Activated CD4-positive, alpha-beta T cell treated with anti-CD3 and anti-CD28 coated beads, Interleukin-2, amount 50 U/mL, for 48 hours (primary cell): ENCODE results near the gene AGMO.

Source experiments
- DNase-seq, 2 experiments: peaks; one replicate each; pipeline ENCODE4 v3.0.0-alpha.2; 2020

Gene AGMO

DNA sequence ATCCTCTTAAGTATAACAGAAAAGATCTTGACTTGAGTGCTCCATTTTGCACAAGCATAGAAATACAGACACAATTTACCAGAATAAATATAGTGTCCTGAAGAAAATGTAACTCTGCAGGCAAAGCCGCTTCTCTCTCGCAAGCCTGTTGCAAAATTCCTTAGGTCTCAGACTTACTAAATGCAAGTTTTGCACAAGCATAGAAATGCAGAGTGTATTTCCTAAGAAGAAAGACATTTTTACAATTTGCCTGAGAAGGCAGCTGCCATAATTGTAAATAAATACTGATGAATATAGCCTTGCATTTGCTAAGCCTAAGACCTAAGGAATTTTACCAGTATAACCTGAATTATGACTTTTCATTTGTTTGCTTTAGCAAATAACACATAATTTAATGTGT is 67.1 kb downstream of the AGMO start:
- no peak for DNase-seq

DNA sequence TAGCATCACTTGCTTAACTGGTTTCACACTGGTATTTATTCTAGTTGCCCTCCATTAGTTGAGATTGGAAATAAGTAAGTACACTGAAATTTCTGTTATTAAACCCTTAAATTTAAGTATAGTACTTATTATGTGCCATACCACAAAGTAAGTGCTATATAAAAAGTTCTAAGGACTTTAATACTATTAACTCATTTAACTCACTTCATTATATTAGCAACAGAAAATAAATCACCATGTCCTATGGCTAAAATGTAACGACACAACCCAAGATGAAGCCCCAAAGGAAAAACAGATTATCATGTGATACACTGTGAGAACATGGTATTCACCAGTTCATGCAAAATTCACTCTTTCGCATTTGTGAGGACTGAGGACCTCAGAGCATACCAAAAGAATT is 70.5 kb downstream of the AGMO start:
- no peak for DNase-seq

- no peak for DNase-seq
These were observed 71.5 kb downstream of the AGMO start for GRCh38 chr7:15490291-15490690.

DNA sequence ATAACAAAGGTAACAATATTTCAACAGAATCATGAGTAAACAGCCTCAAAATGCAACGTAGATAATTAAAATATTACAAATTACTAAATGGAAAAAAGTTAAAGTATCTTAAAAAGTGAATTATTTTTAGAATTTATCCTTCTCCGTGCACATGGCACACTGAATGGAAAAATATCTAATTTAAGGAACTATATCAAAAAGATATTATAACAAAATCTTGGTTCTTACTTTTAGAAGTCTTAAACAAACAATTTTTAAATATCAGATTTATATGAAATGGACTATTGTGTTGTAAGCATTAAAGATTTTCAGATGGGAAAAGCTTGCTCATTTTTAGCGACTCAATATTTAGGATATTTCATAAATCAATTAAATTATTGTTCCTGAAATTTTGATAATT is 72.0 kb downstream of the AGMO start:
- DNase-seq, result no peak

DNA sequence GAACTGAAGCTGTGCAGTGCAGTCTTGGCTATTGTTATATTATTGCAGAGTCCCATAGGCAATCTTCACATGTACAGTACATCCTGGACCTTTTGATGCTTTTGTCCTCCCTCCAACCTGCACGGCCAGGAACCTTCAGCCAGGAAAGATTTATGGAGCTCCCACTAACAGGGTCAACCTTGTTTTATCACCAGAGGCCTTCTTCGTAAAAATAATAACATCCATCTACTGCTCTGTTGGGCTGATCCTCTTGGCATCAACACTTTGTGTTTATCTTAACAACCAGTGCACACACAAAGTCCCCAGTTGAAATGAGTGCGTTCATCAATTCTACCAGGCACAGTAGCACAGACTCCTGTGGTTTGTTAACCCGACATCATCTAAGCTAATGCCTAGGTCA is 72.4 kb downstream of the AGMO start:
- DNase-seq, result no peak

DNA sequence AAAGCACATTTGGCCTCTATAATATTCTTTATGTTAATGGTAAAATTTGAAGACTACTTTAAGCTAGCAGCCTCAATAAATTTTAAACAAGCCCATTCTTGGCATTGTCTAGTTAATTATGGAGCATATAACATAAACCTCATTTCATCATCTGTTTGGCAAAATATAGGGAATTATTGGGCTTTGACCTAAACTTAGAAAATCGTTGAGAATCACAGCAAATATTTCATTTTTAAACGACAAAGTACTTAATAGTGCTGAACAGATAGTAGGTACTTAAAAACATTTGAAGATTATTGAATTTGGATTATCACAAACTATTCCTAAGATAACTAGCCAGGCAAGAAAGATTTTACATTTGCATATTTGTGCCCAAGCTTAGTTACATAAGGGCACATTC is 73.4 kb downstream of the AGMO start:
- no peak for DNase-seq

DNA sequence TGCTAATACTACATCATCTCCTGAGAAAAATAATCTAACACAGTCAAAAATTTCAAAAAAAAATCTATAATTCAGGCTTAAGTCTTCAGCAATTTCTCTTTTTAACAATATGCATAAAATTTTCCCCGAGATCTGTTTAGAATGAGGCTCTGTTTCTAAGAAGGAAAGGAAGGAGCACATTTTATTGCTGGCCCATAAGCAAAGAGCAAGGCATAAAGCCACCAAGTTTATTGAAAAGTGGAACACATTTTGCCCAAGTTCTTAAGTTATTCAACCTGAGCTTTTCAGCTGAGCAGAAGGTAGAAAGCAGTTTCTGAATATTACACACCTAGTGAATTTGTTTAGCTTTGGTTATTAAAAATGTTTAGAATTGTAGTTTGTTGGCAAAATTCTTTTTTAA is 73.9 kb downstream of the AGMO start:
- DNase-seq, result no peak

- no peak for DNase-seq
These were observed 75.8 kb downstream of the AGMO start for GRCh38 chr7:15485998-15486397.

- DNase-seq, result no peak
These were observed 76.4 kb downstream of the AGMO start for GRCh38 chr7:15485431-15485830.

DNA sequence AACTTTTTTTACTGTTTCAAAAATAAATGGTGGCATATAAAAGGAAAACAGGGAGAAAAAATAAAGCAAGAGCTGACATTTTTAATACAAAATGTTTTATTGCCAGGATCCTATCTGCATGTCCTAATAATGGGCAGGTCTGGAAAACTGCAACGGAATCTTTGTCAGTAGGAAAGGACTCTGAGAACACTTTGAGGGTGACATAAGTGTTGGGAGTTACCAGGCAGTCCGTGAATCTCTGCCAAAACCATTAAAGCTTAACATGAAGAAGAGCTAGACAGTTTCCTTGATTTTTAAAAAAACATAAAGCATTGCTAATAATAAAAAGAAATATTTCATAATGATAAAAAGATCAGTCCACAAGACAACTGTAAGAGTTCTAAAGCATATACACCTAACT is 80.7 kb downstream of the AGMO start:
- DNase-seq, result no peak

GRCh38 chr7:15478401-15478800 is 83.4 kb downstream of the AGMO start:
- DNase-seq, result no peak

- no peak for DNase-seq
These were observed 85.3 kb downstream of the AGMO start for GRCh38 chr7:15476531-15476918.

GRCh38 chr7:15475808-15476530 is 85.8 kb downstream of the AGMO start:
- no peak for DNase-seq

DNA sequence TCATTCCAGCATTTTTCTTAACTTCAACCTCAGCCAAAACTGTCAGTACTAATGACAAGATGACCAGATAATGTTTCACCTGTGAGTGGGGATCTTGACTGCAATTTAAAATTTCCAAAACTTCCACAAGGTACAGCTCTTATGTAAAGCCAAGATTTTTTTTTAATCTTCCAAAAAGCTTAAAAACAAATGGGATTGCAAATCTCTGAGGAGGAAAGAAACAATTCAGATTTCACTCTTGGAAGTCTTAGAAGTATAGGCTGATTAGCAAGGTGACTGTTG is 90.2 kb downstream of the AGMO start:
- no peak for DNase-seq

DNA sequence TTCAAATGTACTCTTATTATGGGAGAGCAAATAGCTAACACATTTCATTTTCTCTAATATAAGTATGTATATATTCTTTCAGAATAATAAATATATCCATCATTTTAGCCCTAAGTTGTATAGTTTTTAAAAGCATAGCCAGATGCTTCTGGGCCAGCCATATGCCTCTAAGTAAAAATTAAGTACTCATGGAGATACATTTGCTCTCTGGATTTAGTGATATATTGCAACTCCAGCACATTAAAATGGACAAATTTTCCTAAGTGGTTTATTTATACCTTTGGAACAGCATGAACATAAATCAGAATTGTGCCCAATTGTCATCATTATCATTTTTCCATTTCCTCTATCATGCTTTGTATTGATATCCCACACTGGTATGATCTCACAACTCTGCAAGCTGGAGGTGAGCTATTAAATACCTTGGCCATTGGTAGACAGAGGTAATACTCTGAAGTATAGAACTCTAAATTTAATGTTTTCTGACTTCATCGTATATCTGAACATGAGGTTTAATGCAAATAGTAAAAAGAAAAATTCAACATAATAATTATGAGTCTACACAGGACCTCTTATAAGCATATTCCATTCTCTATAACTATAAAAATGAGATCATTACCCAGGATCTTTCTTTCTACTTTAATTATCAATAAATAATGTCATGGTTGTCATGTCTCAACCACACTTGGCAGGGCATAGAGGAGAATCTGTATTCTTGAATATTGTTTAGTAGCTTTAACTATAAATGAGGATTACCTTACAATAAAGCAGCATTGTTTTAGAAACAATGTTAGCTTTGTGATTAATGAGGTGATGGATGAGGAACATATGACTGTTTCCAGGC is 90.8 kb downstream of the AGMO start:
- DNase-seq, result no peak

DNA sequence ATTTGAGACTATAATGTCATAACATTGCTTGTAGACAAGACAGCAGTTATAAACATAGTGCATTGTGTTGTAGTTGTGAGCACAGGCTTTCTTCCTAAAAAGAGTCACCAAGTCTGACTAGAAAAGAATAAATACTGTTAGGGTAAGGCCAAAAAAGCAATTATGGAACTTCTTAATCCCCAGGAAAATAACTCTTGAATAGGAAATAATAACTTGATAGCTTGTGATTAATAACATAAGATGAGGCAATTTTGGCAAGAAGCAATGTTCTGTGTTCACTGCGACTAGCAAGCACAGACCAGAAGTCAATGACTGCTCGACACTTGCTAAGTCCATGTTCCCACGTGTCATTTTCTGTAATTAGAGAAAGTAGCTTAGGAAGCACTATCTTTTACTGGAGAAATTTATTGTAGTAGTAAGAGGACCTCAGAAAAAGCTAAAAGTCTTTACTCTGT is 97.1 kb downstream of the AGMO start:
- DNase-seq, result no peak

- no peak for DNase-seq
These were observed 97.8 kb downstream of the AGMO start for GRCh38 chr7:15463801-15464666.

GRCh38 chr7:15462721-15463389 is 99.0 kb downstream of the AGMO start:
- no peak for DNase-seq

GRCh38 chr7:15461576-15461975 is 100.2 kb downstream of the AGMO start:
- DNase-seq, result no peak

GRCh38 chr7:15459018-15459615 is 102.7 kb downstream of the AGMO start:
- DNase-seq, result no peak

DNA sequence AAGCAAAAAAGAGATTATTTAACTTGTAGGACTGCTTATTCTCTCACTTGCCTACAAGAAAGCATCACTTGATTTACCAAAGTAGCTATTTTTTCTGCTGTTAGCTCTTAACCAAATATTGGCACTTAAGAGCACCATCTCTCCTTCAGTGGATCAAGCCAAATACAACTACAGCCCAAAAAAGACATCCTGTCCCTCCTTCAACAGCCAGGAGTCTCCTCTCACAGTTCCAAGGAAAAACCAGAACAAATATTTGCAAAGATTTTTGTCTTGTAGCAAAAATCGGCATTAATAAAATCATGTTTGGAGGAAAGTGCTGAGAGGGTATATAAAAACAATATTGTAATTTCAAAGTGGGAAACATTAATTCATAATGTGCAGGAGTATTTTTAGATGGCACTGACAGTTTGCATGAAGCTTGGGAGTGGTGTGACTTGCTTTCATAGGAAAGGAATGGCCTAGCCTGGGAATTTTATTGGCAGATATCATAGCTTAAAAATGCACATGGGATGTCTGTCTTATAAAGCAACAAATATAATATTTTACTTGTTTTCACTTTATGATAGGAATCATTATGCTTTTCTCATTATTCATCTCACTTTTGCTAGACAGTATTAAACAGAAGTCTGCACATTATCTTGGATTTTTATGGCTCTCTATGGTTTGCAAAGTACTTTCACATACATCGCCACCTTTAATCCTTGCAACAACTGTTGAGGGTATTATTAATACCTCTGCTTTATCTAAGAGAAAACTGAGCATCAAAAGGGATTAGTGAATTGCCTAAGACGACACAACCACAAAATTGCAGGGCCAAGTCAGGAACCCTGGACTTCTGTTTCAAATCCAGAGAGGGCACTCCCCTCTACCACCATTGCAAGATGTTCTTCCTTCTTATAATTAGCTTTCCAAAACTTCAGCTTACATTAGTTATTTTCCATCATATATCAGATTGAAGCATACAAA is 103.5 kb downstream of the AGMO start:
- DNase-seq, result no peak
